ENCODE measurements around the gene DOCK4.

The DOCK4 gene

GRCh38 chr7:111894518-111894917 lies 311.7 kb downstream of the DOCK4 start:
- TF ChIP-seq CREB1 (IDR thresholded peaks at IDR 0.05; ENCODE audit: low read depth) (no peak), EP300 (IDR thresholded peaks at IDR 0.05; ENCODE audit: borderline replicate concordance) (no peak), TEAD4 (IDR thresholded peaks at IDR 0.05) (no peak), TCF12 (IDR thresholded peaks at IDR 0.05; ENCODE audit: low read depth) (no peak), REST (IDR thresholded peaks at IDR 0.05; ENCODE audit: low read depth) (no peak), YY1 (IDR thresholded peaks at IDR 0.05; ENCODE audit: low read depth) (no peak), USF1 (IDR thresholded peaks at IDR 0.05) (no peak), MAX (IDR thresholded peaks at IDR 0.05) (no peak), CEBPB (IDR thresholded peaks at IDR 0.05) (no peak), EGR1 (IDR thresholded peaks at IDR 0.05) (no peak), TAF1 (IDR thresholded peaks at IDR 0.05; ENCODE audit: low read depth) (no peak), ZBTB7A (IDR thresholded peaks at IDR 0.05; ENCODE audit: low read depth) (no peak), FOXM1 (IDR thresholded peaks at IDR 0.05; ENCODE audit: borderline replicate concordance, low read depth) (no peak), RAD21 (IDR thresholded peaks at IDR 0.05; ENCODE audit: low read depth) (no peak), NFIC (IDR thresholded peaks at IDR 0.05) (no peak)

- no peak for TF ChIP-seq NFIC (IDR thresholded peaks at IDR 0.05)
- TF ChIP-seq TCF12 (IDR thresholded peaks at IDR 0.05; ENCODE audit: low read depth), result no peak
- TF ChIP-seq RAD21 (IDR thresholded peaks at IDR 0.05; ENCODE audit: low read depth), result no peak
- no peak for TF ChIP-seq CEBPB (IDR thresholded peaks at IDR 0.05)
- no peak for TF ChIP-seq CREB1 (IDR thresholded peaks at IDR 0.05; ENCODE audit: low read depth)
- TF ChIP-seq USF1 (IDR thresholded peaks at IDR 0.05), result no peak
- no peak for TF ChIP-seq EGR1 (IDR thresholded peaks at IDR 0.05)
- TF ChIP-seq YY1 (IDR thresholded peaks at IDR 0.05; ENCODE audit: low read depth), result no peak
- TF ChIP-seq REST (IDR thresholded peaks at IDR 0.05; ENCODE audit: low read depth), result no peak
- no peak for TF ChIP-seq TAF1 (IDR thresholded peaks at IDR 0.05; ENCODE audit: low read depth)
- no peak for TF ChIP-seq FOXM1 (IDR thresholded peaks at IDR 0.05; ENCODE audit: borderline replicate concordance, low read depth)
- TF ChIP-seq ZBTB7A (IDR thresholded peaks at IDR 0.05; ENCODE audit: low read depth), result no peak
- no peak for TF ChIP-seq EP300 (IDR thresholded peaks at IDR 0.05; ENCODE audit: borderline replicate concordance)
- no peak for TF ChIP-seq TEAD4 (IDR thresholded peaks at IDR 0.05)
- no peak for TF ChIP-seq MAX (IDR thresholded peaks at IDR 0.05)
Measured at GRCh38 chr7:111893190-111893589, 313.0 kb downstream of the DOCK4 start.

- TF ChIP-seq TCF12 (IDR thresholded peaks at IDR 0.05; ENCODE audit: low read depth), result no peak
- TF ChIP-seq EP300 (IDR thresholded peaks at IDR 0.05; ENCODE audit: borderline replicate concordance), result no peak
- no peak for TF ChIP-seq FOXM1 (IDR thresholded peaks at IDR 0.05; ENCODE audit: borderline replicate concordance, low read depth)
- TF ChIP-seq NFIC (IDR thresholded peaks at IDR 0.05), result no peak
- no peak for TF ChIP-seq CREB1 (IDR thresholded peaks at IDR 0.05; ENCODE audit: low read depth)
- no peak for TF ChIP-seq TEAD4 (IDR thresholded peaks at IDR 0.05)
- no peak for TF ChIP-seq TAF1 (IDR thresholded peaks at IDR 0.05; ENCODE audit: low read depth)
- TF ChIP-seq RAD21 (IDR thresholded peaks at IDR 0.05; ENCODE audit: low read depth), result no peak
- TF ChIP-seq MAX (IDR thresholded peaks at IDR 0.05), result no peak
- TF ChIP-seq YY1 (IDR thresholded peaks at IDR 0.05; ENCODE audit: low read depth), result no peak
- TF ChIP-seq ZBTB7A (IDR thresholded peaks at IDR 0.05; ENCODE audit: low read depth), result no peak
Measured at GRCh38 chr7:111892588-111892987, 313.6 kb downstream of the DOCK4 start.

GRCh38 chr7:111887734-111888133 lies 318.5 kb downstream of the DOCK4 start:
- TF ChIP-seq RAD21 (IDR thresholded peaks at IDR 0.05; ENCODE audit: low read depth) (no peak), TCF12 (IDR thresholded peaks at IDR 0.05; ENCODE audit: low read depth) (no peak), EGR1 (IDR thresholded peaks at IDR 0.05) (no peak), ZBTB7A (IDR thresholded peaks at IDR 0.05; ENCODE audit: low read depth) (no peak), CREB1 (IDR thresholded peaks at IDR 0.05; ENCODE audit: low read depth) (no peak), EP300 (IDR thresholded peaks at IDR 0.05; ENCODE audit: borderline replicate concordance) (no peak), REST (IDR thresholded peaks at IDR 0.05; ENCODE audit: low read depth) (no peak), TEAD4 (IDR thresholded peaks at IDR 0.05) (no peak), YY1 (IDR thresholded peaks at IDR 0.05; ENCODE audit: low read depth) (no peak), TAF1 (IDR thresholded peaks at IDR 0.05; ENCODE audit: low read depth) (no peak), USF1 (IDR thresholded peaks at IDR 0.05) (no peak), MAX (IDR thresholded peaks at IDR 0.05) (no peak)
